ENCODE results near the gene VPS37B. TPM values are rescaled to one million over a fixed set of nuclear protein-coding genes. Genes with fewer than 3 reads are reported as not detected.
"Not testable (repeated sequence)": the region's sequence is repeated elsewhere in the genome, so short reads cannot be mapped to it uniquely, and the experiment has no call there.

VPS37B gene, protein sequence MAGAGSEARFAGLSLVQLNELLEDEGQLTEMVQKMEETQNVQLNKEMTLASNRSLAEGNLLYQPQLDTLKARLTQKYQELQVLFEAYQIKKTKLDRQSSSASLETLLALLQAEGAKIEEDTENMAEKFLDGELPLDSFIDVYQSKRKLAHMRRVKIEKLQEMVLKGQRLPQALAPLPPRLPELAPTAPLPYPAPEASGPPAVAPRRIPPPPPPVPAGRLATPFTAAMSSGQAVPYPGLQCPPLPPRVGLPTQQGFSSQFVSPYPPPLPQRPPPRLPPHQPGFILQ
- not detected in 2 replicates for total RNA-seq (2014; rRNA removed; shearing (Covaris generic); ENCODE audit: low replicate concordance)

DNA sequence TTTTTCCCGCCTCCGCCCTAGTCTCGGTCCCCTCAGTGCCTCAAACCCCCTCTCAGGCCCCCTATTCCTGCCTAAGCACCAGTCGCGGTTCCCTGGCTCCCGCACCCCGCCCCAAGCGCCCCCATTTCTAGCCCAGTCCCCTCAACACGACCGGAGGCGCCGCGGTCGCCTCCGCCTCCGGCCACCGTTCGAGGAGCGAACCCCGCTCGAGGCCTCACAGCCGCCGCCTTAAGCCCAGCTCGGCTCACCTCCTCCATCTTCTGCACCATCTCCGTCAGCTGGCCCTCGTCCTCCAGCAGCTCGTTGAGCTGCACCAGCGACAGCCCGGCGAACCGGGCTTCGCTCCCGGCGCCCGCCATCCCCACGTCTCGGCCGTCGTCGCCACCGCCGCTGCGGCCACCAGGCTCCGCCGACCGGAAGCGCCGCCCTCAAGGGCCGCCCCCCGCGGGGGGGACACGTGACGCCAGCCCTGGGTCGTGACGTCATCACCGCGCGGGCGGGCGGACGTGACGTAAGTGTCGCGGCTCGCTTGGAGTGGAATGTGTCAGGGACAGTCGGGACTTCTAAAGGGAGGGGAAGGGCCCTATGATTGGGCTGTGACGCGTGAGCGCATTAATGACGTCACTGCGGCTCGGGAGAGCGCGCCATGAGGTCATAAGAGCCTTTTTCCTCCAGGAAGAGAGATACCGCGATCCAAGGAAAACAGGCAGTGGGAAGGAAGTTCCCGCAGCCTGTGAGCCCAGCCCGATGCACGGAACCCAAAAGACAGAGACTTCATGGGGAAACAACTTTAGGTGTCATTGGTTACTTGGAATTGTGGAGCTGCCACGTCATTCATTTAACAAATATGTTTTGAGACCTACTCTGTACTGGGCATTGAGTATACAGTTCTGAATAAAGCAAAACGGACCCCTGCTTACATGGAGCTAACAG, at the start of gene VPS37B:
TSS of gene VPS37B (minus strand) at position 421 of the 933 bp plus-strand sequence. CDS start at position 359, 62 bp downstream.
- no peak within 1 kb of the TSS for H3K4me2 ChIP-seq (ENCODE audit: low read depth, low read length, poor library complexity, severe bottlenecking)
- H3K4me3 ChIP-seq (ENCODE audit: low read length), result no peak within 1 kb of the TSS
- peaks cover 22% of the 10 kb centered on the region for H3K4me1 ChIP-seq (ENCODE audit: low read length)
- peak; percentile 26 for DNase-seq
- H3K36me3 ChIP-seq (ENCODE audit: insufficient read depth, low read length), result no peaks in the 10 kb centered on the region
- H3K27ac ChIP-seq (ENCODE audit: low read length), result no peak within 1 kb of the TSS
- H3K27me3 ChIP-seq (ENCODE audit: low read length), result no peaks in the 10 kb centered on the region
- H3K9me2 ChIP-seq (replicated peaks; ENCODE audit: insufficient read depth, low read length), result no peaks in the 10 kb centered on the region
- H3K9me3 ChIP-seq (ENCODE audit: low read length), result no peaks in the 10 kb centered on the region
- H3K9ac ChIP-seq (ENCODE audit: low read length), result no peak within 1 kb of the TSS
- no peaks in the 10 kb centered on the region for H3K79me2 ChIP-seq (ENCODE audit: low read length)
- no peaks in the 10 kb centered on the region for H4K20me1 ChIP-seq (ENCODE audit: insufficient read depth, low read depth, low read length)
- H2AFZ ChIP-seq (ENCODE audit: low read length), result no peak within 1 kb of the TSS

DNA sequence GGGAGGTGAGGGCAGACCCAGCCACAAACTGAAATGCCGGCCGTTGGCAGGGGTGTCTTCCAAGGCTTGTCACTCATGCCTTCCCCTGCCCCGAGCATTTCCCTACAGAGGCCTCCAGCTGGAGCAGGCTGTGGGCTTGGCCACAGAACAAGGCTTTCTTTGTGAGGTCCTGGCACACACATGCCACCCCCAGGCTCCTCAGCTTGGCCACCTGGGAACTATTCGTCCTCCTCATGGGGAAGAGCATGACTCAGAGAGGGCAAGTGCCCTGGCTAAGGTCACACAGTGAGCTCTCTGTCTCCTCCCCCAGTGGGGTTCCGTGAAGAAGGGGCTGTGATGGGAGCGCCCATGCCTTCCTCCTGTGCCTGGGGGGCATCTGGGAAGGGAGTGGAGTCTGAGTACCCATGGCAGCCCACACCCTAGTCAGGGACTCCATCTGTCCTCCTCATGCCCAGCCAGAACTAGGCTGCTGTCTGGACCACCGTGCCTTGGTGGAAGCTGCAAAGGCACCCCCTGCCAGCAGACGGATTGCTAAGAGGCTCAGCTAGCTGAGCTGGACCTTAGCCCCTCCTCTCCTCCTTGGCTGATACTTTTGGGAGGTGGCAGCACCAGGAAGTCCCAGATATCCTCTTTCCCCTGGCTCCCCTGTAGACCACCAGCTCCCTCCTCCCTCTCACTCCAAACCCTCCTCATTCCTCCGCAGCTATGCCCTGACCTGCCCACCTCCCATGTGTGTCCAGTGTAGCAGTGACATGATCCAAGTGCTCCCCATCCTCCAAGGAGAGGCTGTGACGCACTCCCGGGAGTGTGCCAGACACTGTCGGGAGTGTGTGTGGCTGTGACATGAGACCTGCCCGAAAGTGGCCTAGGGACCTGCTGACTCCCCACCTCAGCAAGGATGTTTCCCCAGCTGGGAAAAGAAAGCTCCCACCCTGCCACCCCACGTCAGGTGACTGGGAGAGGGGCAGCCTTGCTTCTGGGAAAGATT, 49.0 kb upstream of the VPS37B start:
- H3K27me3 ChIP-seq (ENCODE audit: low read length), result no peaks in the 10 kb centered on the region

DNA sequence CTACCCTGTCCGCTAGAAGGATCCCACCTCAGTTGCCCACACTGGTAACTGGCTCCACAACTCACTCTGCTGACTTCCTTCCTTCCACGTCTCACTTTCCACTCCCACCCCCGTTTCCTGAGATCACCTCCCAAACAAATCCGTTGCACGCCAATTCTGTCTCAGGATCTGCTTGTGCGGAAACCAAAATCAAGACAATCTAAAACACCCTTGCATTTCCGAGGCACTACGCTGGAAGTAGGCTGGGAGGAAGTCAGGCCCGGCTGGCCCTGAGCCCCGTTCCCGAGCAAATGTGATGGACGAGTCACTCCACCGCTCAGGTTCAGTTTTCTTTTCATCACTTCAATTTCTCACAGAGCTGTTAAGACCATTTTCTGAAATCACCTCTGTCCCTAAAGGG, 47.3 kb upstream of the VPS37B start:
- Histone ChIP-seq H3K9ac (ENCODE audit: low read length) (no peak overlapping the region), H2AFZ (ENCODE audit: low read length) (no peak overlapping the region), H3K79me2 (ENCODE audit: low read length) (no peaks in the 10 kb centered on the region)

More for the DNA sequence above, 49.0 kb upstream of the VPS37B start:
- Histone ChIP-seq H3K79me2 (ENCODE audit: low read length) (no peaks in the 10 kb centered on the region), H3K9me3 (ENCODE audit: low read length) (no peaks in the 10 kb centered on the region), H3K4me1 (ENCODE audit: low read length) (no peaks in the 10 kb centered on the region), H3K27ac (ENCODE audit: low read length) (no peak overlapping the region), H3K4me2 (ENCODE audit: low read depth, low read length, poor library complexity, severe bottlenecking) (no peak overlapping the region), H3K9me2 (replicated peaks; ENCODE audit: insufficient read depth, low read length) (no peaks in the 10 kb centered on the region), H3K4me3 (ENCODE audit: low read length) (no peak overlapping the region), H2AFZ (ENCODE audit: low read length) (no peak overlapping the region), H3K36me3 (ENCODE audit: insufficient read depth, low read length) (no peaks in the 10 kb centered on the region), H4K20me1 (ENCODE audit: insufficient read depth, low read depth, low read length) (no peaks in the 10 kb centered on the region), H3K9ac (ENCODE audit: low read length) (no peak overlapping the region)
- no peak for DNase-seq

DNA sequence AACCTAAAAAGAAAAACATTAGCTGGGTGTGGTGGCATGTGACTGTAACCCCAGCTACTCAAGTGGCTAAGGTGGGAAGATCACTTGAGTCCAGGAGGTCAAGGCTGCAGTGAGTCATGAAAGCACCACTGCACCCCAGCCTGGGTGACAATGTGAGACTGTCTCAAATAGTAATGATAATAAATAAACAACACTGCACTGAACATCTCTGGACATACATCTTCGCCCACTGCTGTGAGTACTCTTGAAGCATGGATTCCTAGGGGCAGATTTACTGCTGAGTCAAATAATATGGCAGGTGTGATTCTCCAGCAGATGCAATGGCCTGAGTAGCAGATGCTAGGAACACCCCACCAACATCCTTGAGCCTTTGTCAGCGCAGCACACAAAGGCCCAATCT, 46.7 kb upstream of the VPS37B start:
- no peak overlapping the region for H3K9ac ChIP-seq (ENCODE audit: low read length)
- H3K27ac ChIP-seq (ENCODE audit: low read length), result no peak overlapping the region
- H3K4me3 ChIP-seq (ENCODE audit: low read length), result no peak overlapping the region

More for the DNA sequence above, 47.3 kb upstream of the VPS37B start:
- Histone ChIP-seq H3K4me2 (ENCODE audit: low read depth, low read length, poor library complexity, severe bottlenecking) (no peak overlapping the region), H3K9me3 (ENCODE audit: low read length) (no peaks in the 10 kb centered on the region), H3K36me3 (ENCODE audit: insufficient read depth, low read length) (no peaks in the 10 kb centered on the region), H3K4me1 (ENCODE audit: low read length) (no peaks in the 10 kb centered on the region), H3K27ac (ENCODE audit: low read length) (no peak overlapping the region), H4K20me1 (ENCODE audit: insufficient read depth, low read depth, low read length) (no peaks in the 10 kb centered on the region), H3K27me3 (ENCODE audit: low read length) (no peaks in the 10 kb centered on the region), H3K9me2 (replicated peaks; ENCODE audit: insufficient read depth, low read length) (no peaks in the 10 kb centered on the region), H3K4me3 (ENCODE audit: low read length) (no peak overlapping the region)
- DNase-seq, result no peak

DNA sequence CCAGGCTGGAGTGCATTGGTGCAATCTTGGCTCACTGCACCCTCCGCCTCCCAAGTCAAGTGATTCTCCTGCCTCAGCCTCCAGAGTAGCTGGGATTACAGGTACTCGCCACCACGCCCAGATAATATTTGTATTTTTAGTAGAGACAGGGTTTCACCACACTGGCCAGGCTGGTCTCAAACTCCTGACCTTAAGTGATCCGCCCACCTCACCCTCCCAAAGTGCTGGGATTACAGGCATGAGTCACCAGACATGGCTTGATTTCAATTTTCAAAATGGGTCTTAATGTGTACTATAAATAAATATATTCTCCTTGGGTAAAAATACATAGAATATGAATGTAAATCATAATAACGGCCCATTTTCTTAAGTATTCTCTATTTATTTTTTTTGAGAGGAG, 45.4 kb upstream of the VPS37B start:
- not testable (repeated sequence) for H3K4me2 ChIP-seq (ENCODE audit: low read depth, low read length, poor library complexity, severe bottlenecking); H3K4me3 ChIP-seq (ENCODE audit: low read length); H3K9me2 ChIP-seq (replicated peaks; ENCODE audit: insufficient read depth, low read length); DNase-seq; H2AFZ ChIP-seq (ENCODE audit: low read length); H3K27me3 ChIP-seq (ENCODE audit: low read length); H3K9ac ChIP-seq (ENCODE audit: low read length); H3K79me2 ChIP-seq (ENCODE audit: low read length); H4K20me1 ChIP-seq (ENCODE audit: insufficient read depth, low read depth, low read length); H3K9me3 ChIP-seq (ENCODE audit: low read length); H3K4me1 ChIP-seq (ENCODE audit: low read length); H3K36me3 ChIP-seq (ENCODE audit: insufficient read depth, low read length); H3K27ac ChIP-seq (ENCODE audit: low read length)

More for the DNA sequence above, 46.7 kb upstream of the VPS37B start:
- H2AFZ ChIP-seq (ENCODE audit: low read length), result no peak overlapping the region
- H3K4me1 ChIP-seq (ENCODE audit: low read length), result peaks cover 6% of the 10 kb centered on the region
- no peak overlapping the region for H3K4me2 ChIP-seq (ENCODE audit: low read depth, low read length, poor library complexity, severe bottlenecking)
- H3K36me3 ChIP-seq (ENCODE audit: insufficient read depth, low read length), result no peaks in the 10 kb centered on the region
- H3K9me3 ChIP-seq (ENCODE audit: low read length), result no peaks in the 10 kb centered on the region
- no peaks in the 10 kb centered on the region for H3K27me3 ChIP-seq (ENCODE audit: low read length)
- H3K9me2 ChIP-seq (replicated peaks; ENCODE audit: insufficient read depth, low read length), result no peaks in the 10 kb centered on the region
- no peaks in the 10 kb centered on the region for H4K20me1 ChIP-seq (ENCODE audit: insufficient read depth, low read depth, low read length)
- DNase-seq, result no peak
- H3K79me2 ChIP-seq (ENCODE audit: low read length), result no peaks in the 10 kb centered on the region

DNA sequence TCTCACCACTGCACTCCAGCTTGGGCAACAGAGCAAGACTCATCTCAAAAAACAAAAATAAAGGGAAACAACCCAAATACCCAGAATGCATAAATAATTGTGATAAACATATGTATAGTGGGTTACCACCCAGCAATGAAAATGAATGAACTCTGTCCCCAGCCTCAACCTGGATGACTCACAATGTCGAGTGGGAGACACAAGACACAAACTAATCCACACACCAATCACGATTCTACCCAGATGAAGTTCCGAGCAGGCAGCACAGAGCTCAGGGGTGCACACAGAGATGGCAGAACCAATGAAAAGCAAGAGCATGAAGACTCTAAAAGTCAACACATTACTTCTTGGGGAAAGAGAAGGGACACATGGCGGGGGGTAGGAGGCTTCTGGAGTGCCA, 43.2 kb upstream of the VPS37B start:
- no peak overlapping the region for H2AFZ ChIP-seq (ENCODE audit: low read length)
- H3K4me2 ChIP-seq (ENCODE audit: low read depth, low read length, poor library complexity, severe bottlenecking), result no peak overlapping the region
- H3K4me1 ChIP-seq (ENCODE audit: low read length), result peaks cover 6% of the 10 kb centered on the region
- no peak for DNase-seq
- no peaks in the 10 kb centered on the region for H3K79me2 ChIP-seq (ENCODE audit: low read length)
- no peaks in the 10 kb centered on the region for H3K9me3 ChIP-seq (ENCODE audit: low read length)
- H4K20me1 ChIP-seq (ENCODE audit: insufficient read depth, low read depth, low read length), result no peaks in the 10 kb centered on the region
- H3K27ac ChIP-seq (ENCODE audit: low read length), result no peak overlapping the region
- H3K9ac ChIP-seq (ENCODE audit: low read length), result no peak overlapping the region
- H3K9me2 ChIP-seq (replicated peaks; ENCODE audit: insufficient read depth, low read length), result no peaks in the 10 kb centered on the region
- no peaks in the 10 kb centered on the region for H3K27me3 ChIP-seq (ENCODE audit: low read length)
- H3K36me3 ChIP-seq (ENCODE audit: insufficient read depth, low read length), result no peaks in the 10 kb centered on the region
- no peak overlapping the region for H3K4me3 ChIP-seq (ENCODE audit: low read length)

DNA sequence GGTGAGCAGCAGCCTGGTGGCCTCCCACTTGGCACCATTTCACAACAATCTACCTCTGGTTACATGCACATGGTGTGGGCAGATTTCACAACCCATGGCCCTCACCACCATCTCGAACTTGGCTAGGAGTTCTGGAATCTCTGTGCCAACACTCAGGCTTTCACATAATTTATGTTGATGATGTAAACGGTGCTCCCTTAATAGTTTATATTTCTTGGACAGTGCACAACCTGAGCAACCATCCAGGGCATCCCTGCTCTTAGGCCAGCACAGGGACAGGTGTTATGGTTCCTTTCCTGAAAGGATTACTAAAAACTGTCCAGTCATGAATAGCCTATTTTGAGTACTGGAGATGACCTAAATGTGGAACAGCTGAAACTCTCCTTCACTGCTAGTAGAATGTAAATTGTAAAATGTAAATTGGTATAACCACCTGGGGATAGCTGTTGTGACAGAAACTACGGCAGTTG, 41.7 kb upstream of the VPS37B start:
- no peaks in the 10 kb centered on the region for H4K20me1 ChIP-seq (ENCODE audit: insufficient read depth, low read depth, low read length)
- no peaks in the 10 kb centered on the region for H3K9me3 ChIP-seq (ENCODE audit: low read length)
- no peaks in the 10 kb centered on the region for H3K79me2 ChIP-seq (ENCODE audit: low read length)
- peaks cover 6% of the 10 kb centered on the region for H3K4me1 ChIP-seq (ENCODE audit: low read length)
- no peak overlapping the region for H3K4me3 ChIP-seq (ENCODE audit: low read length)
- DNase-seq, result peak; percentile 42
- no peak overlapping the region for H2AFZ ChIP-seq (ENCODE audit: low read length)
- H3K9me2 ChIP-seq (replicated peaks; ENCODE audit: insufficient read depth, low read length), result no peaks in the 10 kb centered on the region
- no peak overlapping the region for H3K27ac ChIP-seq (ENCODE audit: low read length)
- no peak overlapping the region for H3K9ac ChIP-seq (ENCODE audit: low read length)
- no peak overlapping the region for H3K4me2 ChIP-seq (ENCODE audit: low read depth, low read length, poor library complexity, severe bottlenecking)
- no peaks in the 10 kb centered on the region for H3K36me3 ChIP-seq (ENCODE audit: insufficient read depth, low read length)
- no peaks in the 10 kb centered on the region for H3K27me3 ChIP-seq (ENCODE audit: low read length)

Data from Karpas-422 (cell line).